HFFc6 (cell line): ENCODE measurements around the gene SETD1A. TPM values are rescaled to one million over a fixed set of nuclear protein-coding genes. Genes with fewer than 3 reads are reported as not detected.

Experiments used
- DNase-seq: peaks from one replicate; pipeline ENCODE4 v3.0.0-alpha.2; 2018
- H3K27ac Mint-ChIP-seq: 2 replicates; pipeline ENCODE4 v1.8.0; 2020; ENCODE audit warnings: mild to moderate bottlenecking, mixed read lengths
- H3K27me3 Mint-ChIP-seq: 2 replicates; pipeline ENCODE4 v1.8.0; 2021; ENCODE audit warnings: mild to moderate bottlenecking, moderate library complexity, mixed read lengths; ENCODE audit not compliant: insufficient read depth
- H3K36me3 Mint-ChIP-seq: 2 replicates; pipeline ENCODE4 v1.8.0; 2021; ENCODE audit warnings: low read depth, mixed read lengths
- H3K4me1 Mint-ChIP-seq: 2 replicates; pipeline ENCODE4 v1.8.0; 2020; ENCODE audit warnings: low read depth, mixed read lengths
- H3K4me3 Mint-ChIP-seq: 2 replicates; pipeline ENCODE4 v1.8.0; 2020; ENCODE audit warnings: mild to moderate bottlenecking, moderate library complexity, mixed read lengths
- H3K9me3 Mint-ChIP-seq: 2 replicates; pipeline ENCODE4 v1.8.0; 2020; ENCODE audit warnings: mild to moderate bottlenecking, mixed read lengths
- CTCF ChIP-seq: fragments of 200-600 bp; sonication (generic); IDR thresholded peaks from 2 replicates; pipeline ENCODE4 v1.5.0; 2021; ENCODE audit warnings: antibody characterized with exemption, mild to moderate bottlenecking
- total RNA-seq, 6 experiments: library from RNA; stranded (reverse); fragmentation: NEBNext Ultra II Directional; extraction: Animal tissue kit (Norgen Biotek cat#: 25700); gene quantifications; 2 replicates in 1 of 6; 3 replicates in 5 of 6; pipeline ENCODE4 v1.2.3, GENCODE V29; 2021

The SETD1A gene
- total RNA-seq, 6 experiments from 2014 or later, result 13.4 to 15.8 (median 14.4) TPM

- no peaks in the 10 kb centered on the region for H3K9me3 Mint-ChIP-seq
- TF ChIP-seq CTCF, result no peak
- DNase-seq, result no peak
Measured at GRCh38 chr16:30961384-30961783, 3.8 kb downstream of the SETD1A start.

GRCh38 chr16:30963925-30964511 lies 6.5 kb downstream of the SETD1A start:
- Mint-ChIP-seq H3K4me1 (peaks cover 13% of the 10 kb centered on the region), H3K36me3 (peaks cover 50% of the 10 kb centered on the region), H3K27me3 (no peaks in the 10 kb centered on the region; the same call in 1 of the 2 replicates), H3K27ac (no peak overlapping the region), H3K9me3 (no peaks in the 10 kb centered on the region), H3K4me3 (no peak overlapping the region)
- TF ChIP-seq CTCF, result no peak
- no peak for DNase-seq

More at GRCh38 chr16:30961384-30961783, 3.8 kb downstream of the SETD1A start:
- Mint-ChIP-seq H3K36me3 (peaks cover 37% of the 10 kb centered on the region), H3K27ac (no peak overlapping the region), H3K27me3 (peaks cover 9% of the 10 kb centered on the region; the same call in 1 of the 2 replicates), H3K4me1 (peaks cover 22% of the 10 kb centered on the region), H3K4me3 (no peak overlapping the region)

- H3K36me3 Mint-ChIP-seq, result peaks cover 48% of the 10 kb centered on the region
- no peak overlapping the region for H3K4me3 Mint-ChIP-seq
- no peak for TF ChIP-seq CTCF
- H3K27ac Mint-ChIP-seq, result no peak overlapping the region
- no peaks in the 10 kb centered on the region for H3K9me3 Mint-ChIP-seq
- H3K27me3 Mint-ChIP-seq, result no peaks in the 10 kb centered on the region; the same call in 1 of the 2 replicates
- peaks cover 7% of the 10 kb centered on the region for H3K4me1 Mint-ChIP-seq
- no peak for DNase-seq
Measured at GRCh38 chr16:30964574-30965226, 7.1 kb downstream of the SETD1A start.

GRCh38 chr16:30965436-30965835 lies 7.9 kb downstream of the SETD1A start:
- Mint-ChIP-seq H3K36me3 (peaks cover 42% of the 10 kb centered on the region), H3K4me1 (no peaks in the 10 kb centered on the region), H3K27ac (no peak overlapping the region), H3K27me3 (no peaks in the 10 kb centered on the region; the same call in 1 of the 2 replicates), H3K4me3 (no peak overlapping the region), H3K9me3 (no peaks in the 10 kb centered on the region)
- no peak for TF ChIP-seq CTCF
- DNase-seq, result no peak

GRCh38 chr16:30966033-30966619 lies 8.6 kb downstream of the SETD1A start:
- Mint-ChIP-seq H3K4me1 (no peaks in the 10 kb centered on the region), H3K36me3 (peaks cover 47% of the 10 kb centered on the region)

More at GRCh38 chr16:30966033-30966619, 8.6 kb downstream of the SETD1A start:
- TF ChIP-seq CTCF, result no peak
- no peak overlapping the region for H3K4me3 Mint-ChIP-seq
- no peaks in the 10 kb centered on the region for H3K9me3 Mint-ChIP-seq
- no peak for DNase-seq
- no peak overlapping the region for H3K27ac Mint-ChIP-seq
- H3K27me3 Mint-ChIP-seq, result no peaks in the 10 kb centered on the region
